OCI-LY1 (cell line): ENCODE results near the gene ATF2.

ENCODE experiments used
- EZH2 ChIP-seq: fragments of 200-600 bp; sonication (generic), shearing (Covaris generic); IDR thresholded peaks from 2 replicates; pipeline ENCODE4 v1.8.0; 2017; ENCODE audit warnings: borderline replicate concordance, mixed run types, mild to moderate bottlenecking, antibody characterized with exemption, low read length, moderate library complexity, mixed read lengths
- TF ChIP-seq, protein P1 (sequence below): fragments of 200-600 bp; sonication (generic), shearing (Covaris generic); IDR thresholded peaks from 2 replicates; pipeline ENCODE4 v1.5.1; 2017; ENCODE audit warnings: mild to moderate bottlenecking, antibody characterized with exemption, low read length, moderate library complexity, mixed read lengths

DNA sequence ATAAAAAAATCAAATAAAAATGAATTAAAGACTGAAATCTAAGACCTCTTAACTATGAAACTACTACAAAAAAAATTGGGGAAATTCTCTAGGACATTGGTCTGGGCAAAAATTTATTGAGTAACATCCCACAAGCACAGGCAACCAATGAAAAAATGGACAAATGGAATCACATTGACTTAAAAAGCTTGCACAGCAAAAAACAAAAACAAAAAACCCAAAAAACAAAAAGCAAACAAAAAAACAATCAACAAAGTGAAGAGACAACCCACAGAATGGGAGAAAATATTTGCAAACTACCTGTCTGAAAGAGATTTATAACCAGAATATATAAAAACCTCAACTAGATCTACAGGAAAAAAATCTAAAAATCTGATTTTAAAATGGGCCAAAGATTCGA lies 99.5 kb downstream of the ATF2 start:
- TF ChIP-seq, protein P1, sequence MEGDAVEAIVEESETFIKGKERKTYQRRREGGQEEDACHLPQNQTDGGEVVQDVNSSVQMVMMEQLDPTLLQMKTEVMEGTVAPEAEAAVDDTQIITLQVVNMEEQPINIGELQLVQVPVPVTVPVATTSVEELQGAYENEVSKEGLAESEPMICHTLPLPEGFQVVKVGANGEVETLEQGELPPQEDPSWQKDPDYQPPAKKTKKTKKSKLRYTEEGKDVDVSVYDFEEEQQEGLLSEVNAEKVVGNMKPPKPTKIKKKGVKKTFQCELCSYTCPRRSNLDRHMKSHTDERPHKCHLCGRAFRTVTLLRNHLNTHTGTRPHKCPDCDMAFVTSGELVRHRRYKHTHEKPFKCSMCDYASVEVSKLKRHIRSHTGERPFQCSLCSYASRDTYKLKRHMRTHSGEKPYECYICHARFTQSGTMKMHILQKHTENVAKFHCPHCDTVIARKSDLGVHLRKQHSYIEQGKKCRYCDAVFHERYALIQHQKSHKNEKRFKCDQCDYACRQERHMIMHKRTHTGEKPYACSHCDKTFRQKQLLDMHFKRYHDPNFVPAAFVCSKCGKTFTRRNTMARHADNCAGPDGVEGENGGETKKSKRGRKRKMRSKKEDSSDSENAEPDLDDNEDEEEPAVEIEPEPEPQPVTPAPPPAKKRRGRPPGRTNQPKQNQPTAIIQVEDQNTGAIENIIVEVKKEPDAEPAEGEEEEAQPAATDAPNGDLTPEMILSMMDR, result no peak
- no peak for TF ChIP-seq EZH2
